IMR-90 (cell line): ENCODE data around the gene TEAD4. TPM values are rescaled to one million over a fixed set of nuclear protein-coding genes. Genes with fewer than 3 reads are reported as not detected.

Source experiments
- ATAC-seq: fragments of 200-7000 bp; cut with Tn5 transposase; 2 replicates; pipeline ENCODE4 v1.9.1; 2020; ENCODE audit warnings: low read depth, mild to moderate bottlenecking, moderate library complexity
- BruUV-seq: library from RNA; stranded (reverse); fragments of 400-500 nt; replicated peaks from 2 replicates; lab custom pipeline; 2021; lab: Mats Ljungman, UMichigan
- CTCF ChIA-PET: fragments of 300-600 bp; formaldehyde crosslinking; extraction: SDS; loops from one replicate; lab custom pipeline; 2021; ENCODE audit warnings: antibody characterized with exemption; lab: Yijun Ruan, JAX
- POLR2A ChIA-PET: fragments of 300-600 bp; sonication (Branson Sonifier 250); formaldehyde crosslinking; loops from one replicate; lab custom pipeline; 2022; ENCODE audit warnings: antibody characterized with exemption; ENCODE audit not compliant: unreplicated experiment; lab: Charles Lee
- DNase-seq: peaks from one replicate; pipeline ENCODE4 v3.0.0; 2013
- H2AFZ ChIP-seq: replicated peaks from 2 replicates; pipeline ENCODE3; 2013; ENCODE audit warnings: low read length, mild to moderate bottlenecking; ENCODE audit not compliant: poor library complexity
- H2AK5ac ChIP-seq: 2 replicates; pipeline ENCODE4 v1.6.1; 2013; ENCODE audit warnings: low read depth, low read length, inconsistent platforms
- H2AK9ac ChIP-seq: replicated peaks from 2 replicates; pipeline ENCODE3; 2013; ENCODE audit warnings: mild to moderate bottlenecking, low read depth, low read length, moderate library complexity; ENCODE audit not compliant: poor library complexity
- H2BK120ac ChIP-seq: 2 replicates; pipeline ENCODE4 v1.6.1; 2013; ENCODE audit warnings: low read depth, low read length, inconsistent platforms
- H2BK15ac ChIP-seq: 3 replicates; pipeline ENCODE4 v1.6.1; 2013; ENCODE audit warnings: low read depth, low read length, inconsistent platforms
- H2BK20ac ChIP-seq: 2 replicates; pipeline ENCODE4 v1.6.1; 2013; ENCODE audit warnings: low read depth, mild to moderate bottlenecking, inconsistent platforms, low read length, moderate library complexity
- H2BK5ac ChIP-seq: 2 replicates; pipeline ENCODE4 v1.6.1; 2013; ENCODE audit warnings: mild to moderate bottlenecking, low read depth, low read length, inconsistent platforms; ENCODE audit not compliant: poor library complexity, severe bottlenecking
- H3K14ac ChIP-seq: replicated peaks from 2 replicates; pipeline ENCODE4 v1.6.1; 2013; ENCODE audit warnings: low read depth, low read length, inconsistent platforms
- H3K18ac ChIP-seq: 2 replicates; pipeline ENCODE4 v1.6.1; 2013; ENCODE audit warnings: low read depth, low read length, control low read depth
- H3K23ac ChIP-seq: 2 replicates; pipeline ENCODE4 v1.6.1; 2013; ENCODE audit warnings: low read depth, low read length, inconsistent platforms
- H3K27ac ChIP-seq: 2 replicates; pipeline ENCODE4 v1.5.1; 2013; ENCODE audit warnings: mild to moderate bottlenecking, control low read depth, low read length; ENCODE audit not compliant: insufficient read depth
- H3K27me3 ChIP-seq: 2 replicates; pipeline ENCODE4 v1.6.1; 2013; ENCODE audit warnings: low read length; ENCODE audit not compliant: control insufficient read depth, insufficient read depth
- H3K36me3 ChIP-seq: 2 replicates; pipeline ENCODE4 v1.6.1; 2013; ENCODE audit warnings: low read length, mixed read lengths; ENCODE audit not compliant: control insufficient read depth, insufficient read depth
- H3K4ac ChIP-seq: 2 replicates; pipeline ENCODE4 v1.6.1; 2013; ENCODE audit warnings: low read depth, low read length, inconsistent platforms
- H3K4me1 ChIP-seq: 2 replicates; pipeline ENCODE4 v1.6.1; 2013; ENCODE audit warnings: low read length, mixed read lengths; ENCODE audit not compliant: control insufficient read depth, insufficient read depth
- H3K4me2 ChIP-seq: 2 replicates; pipeline ENCODE4 v1.6.1; 2013; ENCODE audit warnings: low read depth, mild to moderate bottlenecking, control low read depth, low read length, moderate library complexity
- H3K4me3 ChIP-seq: 2 replicates; pipeline ENCODE4 v1.5.1; 2013; ENCODE audit warnings: low read depth, mild to moderate bottlenecking, control low read depth, low read length, moderate library complexity; ENCODE audit not compliant: insufficient read depth
- H3K56ac ChIP-seq: 2 replicates; pipeline ENCODE4 v1.6.1; 2013; ENCODE audit warnings: low read length, inconsistent platforms; ENCODE audit not compliant: insufficient read depth; ENCODE audit errors: extremely low read depth
- H3K79me1 ChIP-seq, 2 experiments: 2 replicates each; pipeline ENCODE4 v1.6.1; 2013; ENCODE audit warnings: low read length in 2 of 2, inconsistent platforms in 1 of 2, low read depth in 1 of 2
- H3K9ac ChIP-seq: 2 replicates; pipeline ENCODE4 v1.6.1; 2013; ENCODE audit warnings: low read depth, low read length, control low read depth
- H3K9me1 ChIP-seq: 2 replicates; pipeline ENCODE4 v1.6.1; 2013; ENCODE audit warnings: low read length, inconsistent platforms; ENCODE audit not compliant: insufficient read depth
- H3K9me3 ChIP-seq: 2 replicates; pipeline ENCODE4 v1.6.1; 2013; ENCODE audit warnings: low read length; ENCODE audit not compliant: control insufficient read depth, insufficient read depth
- H4K20me1 ChIP-seq: 2 replicates; pipeline ENCODE4 v1.6.1; 2013; ENCODE audit warnings: low read length, inconsistent platforms; ENCODE audit not compliant: insufficient read depth
- H4K5ac ChIP-seq: 2 replicates; pipeline ENCODE4 v1.6.1; 2013; ENCODE audit warnings: mild to moderate bottlenecking, low read depth, low read length, control low read depth
- H4K8ac ChIP-seq, 2 experiments: 2 replicates each; pipeline ENCODE4 v1.6.1; 2013; ENCODE audit warnings: low read depth in 2 of 2, low read length in 2 of 2, control low read depth in 1 of 2, inconsistent platforms in 1 of 2
- H4K91ac ChIP-seq: 2 replicates; pipeline ENCODE4 v1.6.1; 2013; ENCODE audit warnings: low read depth, low read length, inconsistent platforms; ENCODE audit not compliant: insufficient read depth
- BHLHE40 ChIP-seq: fragments of 150-350 bp; IDR thresholded peaks from 2 replicates; pipeline ENCODE4 v1.6.1; 2016; ENCODE audit warnings: mild to moderate bottlenecking, low read depth, low read length
- CEBPB ChIP-seq: IDR thresholded peaks from 2 replicates; pipeline ENCODE4 v1.6.1; 2012; ENCODE audit warnings: low read depth, low read length, improper control_type of control experiment
- CHD1 ChIP-seq: IDR thresholded peaks from 2 replicates; pipeline ENCODE4 v1.6.1; 2012; ENCODE audit warnings: low read depth, low read length, improper control_type of control experiment
- CTCF ChIP-seq: conservative IDR thresholded peaks from 2 replicates; pipeline ENCODE4 v1.5.1; 2012; ENCODE audit warnings: mild to moderate bottlenecking, low read depth, low read length, improper control_type of control experiment
- ELK1 ChIP-seq: fragments of 150-350 bp; IDR thresholded peaks from 2 replicates; pipeline ENCODE4 v1.6.1; 2016; ENCODE audit warnings: low read depth, mild to moderate bottlenecking, low read length, moderate library complexity, borderline replicate concordance
- FOS ChIP-seq: fragments of 150-350 bp; IDR thresholded peaks from 2 replicates; pipeline ENCODE4 v1.6.1; 2016; ENCODE audit warnings: low read depth, low read length
- MAFK ChIP-seq: IDR thresholded peaks from 2 replicates; pipeline ENCODE4 v1.6.1; 2012; ENCODE audit warnings: low read depth, low read length, improper control_type of control experiment
- MAZ ChIP-seq: IDR thresholded peaks from 2 replicates; pipeline ENCODE4 v1.6.1; 2012; ENCODE audit warnings: low read depth, mild to moderate bottlenecking, low read length, improper control_type of control experiment, moderate library complexity, borderline replicate concordance
- MXI1 ChIP-seq: IDR thresholded peaks from 2 replicates; pipeline ENCODE4 v1.6.1; 2012; ENCODE audit warnings: low read depth, mild to moderate bottlenecking, low read length, moderate library complexity, borderline replicate concordance
- NFE2L2 ChIP-seq: fragments of 150-350 bp; IDR thresholded peaks from 2 replicates; pipeline ENCODE4 v1.6.1; 2016; ENCODE audit warnings: low read depth, mild to moderate bottlenecking, low read length
- POLR2A ChIP-seq: IDR thresholded peaks from 2 replicates; pipeline ENCODE4 v1.6.1; 2012; ENCODE audit warnings: mild to moderate bottlenecking, low read depth, low read length
- RAD21 ChIP-seq: IDR thresholded peaks from 2 replicates; pipeline ENCODE4 v1.6.1; 2012; ENCODE audit warnings: low read length, improper control_type of control experiment
- RCOR1 ChIP-seq: IDR thresholded peaks from 2 replicates; pipeline ENCODE4 v1.6.1; 2012; ENCODE audit warnings: mild to moderate bottlenecking, low read length, improper control_type of control experiment; ENCODE audit not compliant: insufficient replicate concordance
- RFX5 ChIP-seq: IDR thresholded peaks from 2 replicates; pipeline ENCODE4 v1.8.0; 2012; ENCODE audit warnings: low read depth, mild to moderate bottlenecking, low read length, moderate library complexity
- SMC3 ChIP-seq: fragments of 150-350 bp; IDR thresholded peaks from 2 replicates; pipeline ENCODE4 v1.6.1; 2016; ENCODE audit warnings: low read depth, mild to moderate bottlenecking, antibody characterized with exemption, low read length, moderate library complexity
- USF2 ChIP-seq: fragments of 150-350 bp; IDR thresholded peaks from 2 replicates; pipeline ENCODE4 v1.6.1; 2017; ENCODE audit warnings: mild to moderate bottlenecking, antibody characterized with exemption, low read length, low read depth
- WGBS, 2 experiments: methylation state at CpG; one replicate each; pipeline versions ENCODE4 v1.1.5 to v1.1.7; 2013; ENCODE audit warnings: missing lambda C conversion rate in 2 of 2; ENCODE audit not compliant: insufficient read length in 1 of 2; ENCODE audit errors: extremely low coverage in 2 of 2; 5-methylcytosine and 5-hydroxymethylcytosine counted together
- dilution Hi-C: fragments of 300-500 bp; cut with HindIII; formaldehyde crosslinking; loops from one replicate; pipeline ENCODE4 v1.14.3; 2018; ENCODE audit warnings: low sequenced_read_pairs; ENCODE audit not compliant: unreplicated experiment
- in situ Hi-C: fragments of 300-500 bp; cut with MboI; formaldehyde crosslinking; loops from 3 replicates; pipeline ENCODE4 v1.14.3; 2019; ENCODE audit warnings: low sequenced_read_pairs, inconsistent platforms, mixed read lengths
- intact Hi-C: fragments of 100-400 bp; cut with micrococcal nuclease; formaldehyde crosslinking; loops from 2 replicates; pipeline ENCODE4 v1.10.0; 2022
- polyA plus RNA-seq, 3 experiments: library from polyadenylated mRNA; depleted of rRNA; stranded (reverse); fragments of >200 nt; gene quantifications; 2 replicates each; pipeline ENCODE4 v1.2.3, GENCODE V29; 2012; ENCODE audit warnings: low replicate concordance in 1 of 3
- total RNA-seq: library from RNA; depleted of rRNA; stranded (reverse); fragments of >200 nt; gene quantifications from 2 replicates; pipeline ENCODE4 v1.2.3, GENCODE V29; 2012

Gene TEAD4
- total and polyA plus RNA-seq, 2 of the 4 experiments (the other 2 are of a cell fraction) = 8.8 to 24.9 TPM

GRCh38 chr12:2939191-2939590 is 20.0 kb upstream of the TEAD4 start:
- no peak for TF ChIP-seq MAZ
- TF ChIP-seq SMC3 = no peak
- no peak for TF ChIP-seq CTCF
- TF ChIP-seq RFX5 = no peak
- TF ChIP-seq POLR2A = no peak
- no peak for TF ChIP-seq USF2
- TF ChIP-seq RAD21 = no peak
- TF ChIP-seq BHLHE40 = no peak
- no peak for TF ChIP-seq NFE2L2
- TF ChIP-seq ELK1 = no peak
- TF ChIP-seq CEBPB = no peak
- TF ChIP-seq MAFK = no peak
- TF ChIP-seq FOS = no peak
- TF ChIP-seq MXI1 = no peak
- TF ChIP-seq CHD1 = no peak
- TF ChIP-seq RCOR1 = no peak
- H3K56ac ChIP-seq = no peak overlapping the region
- intact Hi-C loops (no loop called here), dilution Hi-C loops (no loop called here), in situ Hi-C loops (no loop called here)
- H3K4me2 ChIP-seq = no peak overlapping the region
- H2AK5ac ChIP-seq = no peak overlapping the region
- WGBS, 2 experiments = no CpG with 5 or more reads among the region's 5 CpGs
- no peak overlapping the region for H3K27ac ChIP-seq
- no peak overlapping the region for H4K8ac ChIP-seq
- H3K4me3 ChIP-seq = no peak overlapping the region
- H3K9me1 ChIP-seq = no peaks in the 10 kb centered on the region
- H3K18ac ChIP-seq = no peak overlapping the region
- no peak overlapping the region for H3K9ac ChIP-seq
- no peak overlapping the region for H4K5ac ChIP-seq
- DNase-seq (no peak), ATAC-seq (no peak)
- H3K4ac ChIP-seq = no peak overlapping the region
- CTCF ChIA-PET = no interaction called here
- peaks cover 3% of the 10 kb centered on the region; the same call in 1 of the 2 replicates for H3K4me1 ChIP-seq
- BruUV-seq = no TSS peak
- no peak overlapping the region for H3K23ac ChIP-seq
- H2BK20ac ChIP-seq = no peak overlapping the region
- H3K9me3 ChIP-seq = no peaks in the 10 kb centered on the region
- no peak overlapping the region for H2BK5ac ChIP-seq
- H3K79me1 ChIP-seq = no peaks in the 10 kb centered on the region
- POLR2A ChIA-PET = no interaction called here
- H2BK120ac ChIP-seq = no peak overlapping the region
- no peak overlapping the region for H3K14ac ChIP-seq
- no peak overlapping the region for H4K91ac ChIP-seq
- H3K36me3 ChIP-seq = peaks cover 37% of the 10 kb centered on the region
- H2AK9ac ChIP-seq = no peak overlapping the region
- H2BK15ac ChIP-seq = no peak overlapping the region
- H4K20me1 ChIP-seq = no peaks in the 10 kb centered on the region
- H2AFZ ChIP-seq = no peak overlapping the region
- no peaks in the 10 kb centered on the region for H3K27me3 ChIP-seq
